Measurements from ENCODE around the gene BRD4.

DNA sequence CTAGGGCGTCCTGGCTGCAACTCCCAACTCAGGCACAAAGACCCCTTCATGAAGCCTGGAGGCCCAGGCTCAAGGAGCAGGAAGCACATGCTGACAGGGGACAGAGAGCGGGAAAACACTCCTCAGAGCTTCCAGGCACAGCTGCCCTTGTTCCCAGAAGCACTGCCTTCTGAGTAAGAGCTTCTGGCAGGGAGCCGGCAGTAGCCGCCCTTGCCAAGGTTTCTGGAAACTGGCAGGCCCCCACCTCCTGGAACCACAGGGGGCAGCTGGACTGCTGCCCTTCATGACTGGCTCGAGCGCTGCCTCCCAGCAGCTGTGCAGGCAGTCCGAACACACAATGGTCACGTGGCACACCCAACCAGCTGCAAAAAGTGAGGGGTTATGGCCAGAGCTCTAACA lies 66.5 kb downstream of the BRD4 start:
- TF ChIP-seq, protein P1, sequence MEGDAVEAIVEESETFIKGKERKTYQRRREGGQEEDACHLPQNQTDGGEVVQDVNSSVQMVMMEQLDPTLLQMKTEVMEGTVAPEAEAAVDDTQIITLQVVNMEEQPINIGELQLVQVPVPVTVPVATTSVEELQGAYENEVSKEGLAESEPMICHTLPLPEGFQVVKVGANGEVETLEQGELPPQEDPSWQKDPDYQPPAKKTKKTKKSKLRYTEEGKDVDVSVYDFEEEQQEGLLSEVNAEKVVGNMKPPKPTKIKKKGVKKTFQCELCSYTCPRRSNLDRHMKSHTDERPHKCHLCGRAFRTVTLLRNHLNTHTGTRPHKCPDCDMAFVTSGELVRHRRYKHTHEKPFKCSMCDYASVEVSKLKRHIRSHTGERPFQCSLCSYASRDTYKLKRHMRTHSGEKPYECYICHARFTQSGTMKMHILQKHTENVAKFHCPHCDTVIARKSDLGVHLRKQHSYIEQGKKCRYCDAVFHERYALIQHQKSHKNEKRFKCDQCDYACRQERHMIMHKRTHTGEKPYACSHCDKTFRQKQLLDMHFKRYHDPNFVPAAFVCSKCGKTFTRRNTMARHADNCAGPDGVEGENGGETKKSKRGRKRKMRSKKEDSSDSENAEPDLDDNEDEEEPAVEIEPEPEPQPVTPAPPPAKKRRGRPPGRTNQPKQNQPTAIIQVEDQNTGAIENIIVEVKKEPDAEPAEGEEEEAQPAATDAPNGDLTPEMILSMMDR (IDR thresholded peaks at IDR 0.05; ENCODE audit: borderline replicate concordance, extremely low read depth, low read length, poor library complexity, severe bottlenecking), result no peak
- no peak for TF ChIP-seq EZH2 (IDR thresholded peaks at IDR 0.05; ENCODE audit: borderline replicate concordance, low read depth, low read length, severe bottlenecking)

All from DND-41 (cell line).